GM15510 (cell line): Measurements from ENCODE around the gene C1orf35.
A peak's percentile ranks its signal among the peaks of the same experiment; 100 is the strongest.

Source experiments
- POLR2A ChIP-seq: IDR thresholded peaks from 3 replicates; pipeline ENCODE4 v1.6.1; 2011; ENCODE audit warnings: borderline replicate concordance; ENCODE audit not compliant: insufficient read length; ENCODE audit errors: extremely low read depth

Gene C1orf35

GRCh38 chr1:228102791-228103620 lies at the start of gene C1orf35:
Gene C1orf35, minus strand, starts transcription at chr1:228103325. Its CDS starts 98 bp downstream, at chr1:228103227.
- peak; percentile 56 for TF ChIP-seq POLR2A

GRCh38 chr1:228152918-228153258 lies 49.8 kb upstream of the C1orf35 start:
- TF ChIP-seq POLR2A: no peak

- no peak for TF ChIP-seq POLR2A
Observed at GRCh38 chr1:228152097-228152917, 49.2 kb upstream of the C1orf35 start.

- TF ChIP-seq POLR2A: no peak
Observed at GRCh38 chr1:228151180-228151925, 48.2 kb upstream of the C1orf35 start.

GRCh38 chr1:228150461-228151179 lies 47.5 kb upstream of the C1orf35 start:
- TF ChIP-seq POLR2A: peak; percentile 6

- peak; percentile 4 for TF ChIP-seq POLR2A
Observed at GRCh38 chr1:228150120-228150460, 47.0 kb upstream of the C1orf35 start.

GRCh38 chr1:228149406-228150119 lies 46.4 kb upstream of the C1orf35 start, which contains the start of gene GJC2:
Gene GJC2, plus strand, starts transcription at chr1:228149930. Its CDS starts 7,829 bp downstream, at chr1:228157759.
- TF ChIP-seq POLR2A: no peak

- no peak for TF ChIP-seq POLR2A
Observed at GRCh38 chr1:228148935-228149405, 45.8 kb upstream of the C1orf35 start.

GRCh38 chr1:228148196-228148861 lies 45.2 kb upstream of the C1orf35 start:
- TF ChIP-seq POLR2A: no peak

GRCh38 chr1:228147768-228148167 lies 44.6 kb upstream of the C1orf35 start:
- TF ChIP-seq POLR2A: no peak

- no peak for TF ChIP-seq POLR2A
Observed at GRCh38 chr1:228147151-228147693, 44.1 kb upstream of the C1orf35 start.

- no peak for TF ChIP-seq POLR2A
Observed at GRCh38 chr1:228146417-228147150, 43.5 kb upstream of the C1orf35 start.

GRCh38 chr1:228145463-228146416 lies 42.6 kb upstream of the C1orf35 start:
- TF ChIP-seq POLR2A: no peak
